ENCODE measurements around the gene MAMSTR. TPM values are rescaled to one million over a fixed set of nuclear protein-coding genes. Genes with fewer than 3 reads are reported as not detected.

MAMSTR gene
- total RNA-seq, 2 experiments from 2014 or later, result 0.56 to 1.0 TPM

GRCh38 chr19:48755084-48755641 is 35.6 kb upstream of the MAMSTR start, which contains the start of gene FGF21:
Gene FGF21 (plus strand): TSS chr19:48755524. CDS start chr19:48756237, 713 bp downstream.
- H3K27ac Mint-ChIP-seq, result no peak within 1 kb of the TSS
- TF ChIP-seq, protein P1, sequence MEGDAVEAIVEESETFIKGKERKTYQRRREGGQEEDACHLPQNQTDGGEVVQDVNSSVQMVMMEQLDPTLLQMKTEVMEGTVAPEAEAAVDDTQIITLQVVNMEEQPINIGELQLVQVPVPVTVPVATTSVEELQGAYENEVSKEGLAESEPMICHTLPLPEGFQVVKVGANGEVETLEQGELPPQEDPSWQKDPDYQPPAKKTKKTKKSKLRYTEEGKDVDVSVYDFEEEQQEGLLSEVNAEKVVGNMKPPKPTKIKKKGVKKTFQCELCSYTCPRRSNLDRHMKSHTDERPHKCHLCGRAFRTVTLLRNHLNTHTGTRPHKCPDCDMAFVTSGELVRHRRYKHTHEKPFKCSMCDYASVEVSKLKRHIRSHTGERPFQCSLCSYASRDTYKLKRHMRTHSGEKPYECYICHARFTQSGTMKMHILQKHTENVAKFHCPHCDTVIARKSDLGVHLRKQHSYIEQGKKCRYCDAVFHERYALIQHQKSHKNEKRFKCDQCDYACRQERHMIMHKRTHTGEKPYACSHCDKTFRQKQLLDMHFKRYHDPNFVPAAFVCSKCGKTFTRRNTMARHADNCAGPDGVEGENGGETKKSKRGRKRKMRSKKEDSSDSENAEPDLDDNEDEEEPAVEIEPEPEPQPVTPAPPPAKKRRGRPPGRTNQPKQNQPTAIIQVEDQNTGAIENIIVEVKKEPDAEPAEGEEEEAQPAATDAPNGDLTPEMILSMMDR (IDR thresholded peaks at IDR 0.05), result no peak
- no peaks in the 10 kb centered on the region for H3K36me3 Mint-ChIP-seq (ENCODE audit: low read depth)
- no peaks in the 10 kb centered on the region for H3K9me3 Mint-ChIP-seq
- DNase-seq, result no peak
- no peak within 1 kb of the TSS for H3K4me3 Mint-ChIP-seq
- ATAC-seq, result no peak
- peaks cover 9% of the 10 kb centered on the region for H3K4me1 Mint-ChIP-seq (ENCODE audit: low read depth)
- CTCF ChIA-PET, result no interaction called here
- intact Hi-C loops (cut with micrococcal nuclease), result no loop called here
- H3K27me3 Mint-ChIP-seq, result peaks cover 28% of the 10 kb centered on the region
- POLR2A ChIA-PET, result no interaction called here

DNA sequence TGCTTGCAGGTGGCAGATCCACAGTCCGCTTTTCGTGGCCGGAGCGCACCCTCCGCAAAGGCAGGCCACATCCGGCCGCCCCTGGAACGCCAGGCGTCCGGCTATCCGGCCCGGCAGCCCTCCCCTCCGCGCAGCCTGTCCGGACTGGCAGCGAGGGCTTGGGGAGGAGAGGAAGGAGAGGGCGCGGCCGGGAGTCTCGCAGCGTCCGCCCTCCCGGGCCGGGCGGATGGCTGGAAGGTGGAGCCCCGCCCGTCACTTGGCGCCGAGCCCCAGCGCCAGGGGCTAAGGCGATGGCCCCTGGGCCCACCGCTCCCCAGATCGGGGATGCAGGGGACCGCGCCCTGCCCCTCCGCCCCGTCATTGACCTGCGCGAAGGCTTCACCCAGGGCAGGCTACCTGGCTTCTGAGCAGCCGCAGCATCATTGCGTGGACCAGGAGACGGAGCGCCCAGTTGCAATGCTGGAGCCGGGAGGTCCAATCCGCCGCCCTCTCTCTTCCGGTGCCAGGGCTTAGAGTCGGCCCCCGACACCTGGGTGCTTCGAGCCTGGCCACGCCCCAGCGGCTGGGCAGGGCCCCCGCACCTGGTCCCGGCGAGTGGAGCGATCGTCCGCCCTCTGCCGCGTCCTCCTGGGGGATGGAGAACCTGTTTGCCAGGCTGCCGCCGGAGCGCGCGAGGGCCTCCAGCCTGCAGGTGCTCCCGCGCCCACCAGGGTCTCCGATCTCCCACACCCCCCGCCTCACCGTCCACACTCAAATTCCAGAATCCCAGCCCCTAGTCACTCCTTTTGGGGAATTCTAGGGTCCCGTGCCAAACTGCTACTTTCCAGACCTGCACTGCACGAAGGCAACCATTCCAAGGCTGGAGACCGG is 33.2 kb upstream of the MAMSTR start, which contains the start of gene FUT1:
Gene FUT1 (minus strand): TSS at position 146 of the 870 bp plus-strand sequence. CDS start 1,360 bp downstream, outside the sequence.
- H3K27me3 Mint-ChIP-seq, result peaks cover 28% of the 10 kb centered on the region
- ATAC-seq, result peak; percentile 80
- H3K9me3 Mint-ChIP-seq, result no peaks in the 10 kb centered on the region
- intact Hi-C loops (cut with micrococcal nuclease), result no loop called here
- no peak within 1 kb of the TSS for H3K27ac Mint-ChIP-seq
- H3K36me3 Mint-ChIP-seq (ENCODE audit: low read depth), result no peaks in the 10 kb centered on the region
- peaks cover 9% of the 10 kb centered on the region for H3K4me1 Mint-ChIP-seq (ENCODE audit: low read depth)
- POLR2A ChIA-PET, result interaction anchor here (1.5 kb wide), 1 partner anchor 14 kb away, joined by 4 read pairs; no protein-coding TSS in a partner anchor
- CTCF ChIA-PET, result no interaction called here
- DNase-seq, result peak; percentile 61
- peak within 1 kb of the TSS; percentile 42 for H3K4me3 Mint-ChIP-seq
- TF ChIP-seq, protein P1 (IDR thresholded peaks at IDR 0.05), result no peak

GRCh38 chr19:48751845-48752495 is 32.4 kb upstream of the MAMSTR start:
- ChIA-PET CTCF (no interaction called here), POLR2A (interaction anchor here (1.5 kb wide), 1 partner anchor 13 kb away, joined by 4 read pairs; no protein-coding TSS in a partner anchor)
- DNase-seq (peak; percentile 39), ATAC-seq (no peak)
- no peak overlapping the region for H3K27ac Mint-ChIP-seq
- intact Hi-C loops (cut with micrococcal nuclease), result no loop called here
- TF ChIP-seq, protein P1 (IDR thresholded peaks at IDR 0.05), result no peak
- H3K9me3 Mint-ChIP-seq, result no peaks in the 10 kb centered on the region
- H3K27me3 Mint-ChIP-seq, result peaks cover 28% of the 10 kb centered on the region
- peak overlapping the region; percentile 42 for H3K4me3 Mint-ChIP-seq
- H3K4me1 Mint-ChIP-seq (ENCODE audit: low read depth), result peaks cover 11% of the 10 kb centered on the region
- H3K36me3 Mint-ChIP-seq (ENCODE audit: low read depth), result no peaks in the 10 kb centered on the region

- Mint-ChIP-seq H3K9me3 (no peaks in the 10 kb centered on the region), H3K4me3 (no peak overlapping the region), H3K27me3 (peaks cover 33% of the 10 kb centered on the region), H3K27ac (no peak overlapping the region), H3K4me1 (ENCODE audit: low read depth) (peaks cover 15% of the 10 kb centered on the region), H3K36me3 (ENCODE audit: low read depth) (no peaks in the 10 kb centered on the region)
- ChIA-PET CTCF (no interaction called here), POLR2A (interaction anchor here (0.9 to 1.5 kb wide), 2 partner anchors 12 to 93 kb away, joined by 3 to 4 read pairs; no protein-coding TSS in a partner anchor)
- ATAC-seq, result no peak
- intact Hi-C loops (cut with micrococcal nuclease), result no loop called here
- TF ChIP-seq, protein P1 (IDR thresholded peaks at IDR 0.05), result no peak
- DNase-seq, result no peak
These were observed 31.4 kb upstream of the MAMSTR start for GRCh38 chr19:48750771-48751504.
